Activated T-cell treated with anti-CD3 and anti-CD28 coated beads for 48 hours (primary cell): ENCODE measurements around the gene PODXL2.

Source experiments
- DNase-seq: peaks from one replicate; pipeline ENCODE4 v3.0.0-alpha.2; 2020; ENCODE audit warnings: low read depth

The PODXL2 gene

GRCh38 chr3:127710155-127710941, 81.4 kb downstream of the PODXL2 start:
- no peak for DNase-seq

GRCh38 chr3:127711021-127711695, 82.2 kb downstream of the PODXL2 start:
- no peak for DNase-seq

GRCh38 chr3:127711896-127712295, 82.9 kb downstream of the PODXL2 start:
- no peak for DNase-seq

- DNase-seq = no peak
These were observed 83.5 kb downstream of the PODXL2 start for GRCh38 chr3:127712461-127712860.

- DNase-seq = no peak
These were observed 84.1 kb downstream of the PODXL2 start for GRCh38 chr3:127712881-127713771.

- DNase-seq = no peak
These were observed 85.2 kb downstream of the PODXL2 start for GRCh38 chr3:127714125-127714571.

- no peak for DNase-seq
These were observed 85.9 kb downstream of the PODXL2 start for GRCh38 chr3:127714866-127715265.

- no peak for DNase-seq
These were observed 86.5 kb downstream of the PODXL2 start for GRCh38 chr3:127715532-127715931.

- DNase-seq = no peak
These were observed 87.4 kb downstream of the PODXL2 start for GRCh38 chr3:127716384-127716783.

GRCh38 chr3:127717357-127718244, 88.6 kb downstream of the PODXL2 start:
- DNase-seq = no peak

GRCh38 chr3:127718245-127718915, 89.4 kb downstream of the PODXL2 start:
- DNase-seq = no peak

GRCh38 chr3:127718916-127719290, 89.9 kb downstream of the PODXL2 start:
- no peak for DNase-seq

- no peak for DNase-seq
These were observed 90.4 kb downstream of the PODXL2 start for GRCh38 chr3:127719369-127719768.

GRCh38 chr3:127720161-127720823, 91.3 kb downstream of the PODXL2 start:
- no peak for DNase-seq

GRCh38 chr3:127720985-127721935, 92.3 kb downstream of the PODXL2 start:
- no peak for DNase-seq

- DNase-seq = no peak
These were observed 93.3 kb downstream of the PODXL2 start for GRCh38 chr3:127722091-127722784.
